Colonic mucosa (tissue), 4 donors: Measurements from ENCODE around the gene TMEM205. TPM values are rescaled to one million over a fixed set of nuclear protein-coding genes. Genes with fewer than 3 reads are reported as not detected.
"Not testable (repeated sequence)": the region's sequence is repeated elsewhere in the genome, so short reads cannot be mapped to it uniquely, and the experiment has no call there.

Experiments
- DNase-seq: peaks from one replicate; pipeline ENCODE4 v3.0.0-alpha.2; 2020
- H3K27ac ChIP-seq: fragments of 200-600 bp; one replicate; pipeline ENCODE4 v1.8.0; 2021
- H3K27me3 ChIP-seq: fragments of 200-600 bp; one replicate; pipeline ENCODE4 v1.8.0; 2021
- H3K36me3 ChIP-seq: fragments of 200-600 bp; one replicate; pipeline ENCODE4 v1.8.0; 2021
- H3K4me1 ChIP-seq: fragments of 200-600 bp; one replicate; pipeline ENCODE4 v1.8.0; 2021; ENCODE audit warnings: mild to moderate bottlenecking
- H3K4me3 ChIP-seq: fragments of 200-600 bp; one replicate; pipeline ENCODE4 v1.8.0; 2021
- H3K9ac ChIP-seq, 2 donors: one replicate each; pipeline ENCODE4 v1.7.0; 2013; ENCODE audit warnings: control low read depth in 2 of 2, low read depth in 2 of 2, low read length in 2 of 2
- H3K9me3 ChIP-seq: fragments of 200-600 bp; one replicate; pipeline ENCODE4 v1.8.0; 2021
- CTCF ChIP-seq: fragments of 200-600 bp; IDR thresholded peaks from one replicate; pipeline ENCODE4 v1.8.0; 2022; ENCODE audit warnings: antibody characterized with exemption, mild to moderate bottlenecking
- intact Hi-C: fragments of 100-400 bp; cut with DNase I; formaldehyde crosslinking; loops from one replicate; pipeline ENCODE4 v1.14.1; 2022
- total RNA-seq, 2 donors: library from RNA; stranded (reverse); fragmentation: NEBNext Ultra II Directional in 1 of 2; extraction: Animal tissue kit (Norgen Biotek cat#: 25700) in 1 of 2; gene quantifications; one replicate each; pipeline ENCODE4 v1.2.1, GENCODE V29; 2021
- donor health status: healthy.
- donor health status: DM: no; HTN: no; CAD: no.
- donor health status: DM: no; HTN: no; CAD: no.

Gene TMEM205
- total RNA-seq, 2 donors from 2014 or later, result 45.4 to 63.4 TPM

GRCh38 chr19:11359421-11359820 lies 13.4 kb upstream of the TMEM205 start:
- no peak for TF ChIP-seq CTCF
- Histone ChIP-seq H3K27ac (no peak overlapping the region), H3K36me3 (no peaks in the 10 kb centered on the region)

GRCh38 chr19:11356676-11357550 lies 10.8 kb upstream of the TMEM205 start:
- H3K9me3 ChIP-seq, result no peaks in the 10 kb centered on the region
- no peaks in the 10 kb centered on the region for H3K27me3 ChIP-seq
- no peak overlapping the region for H3K4me3 ChIP-seq
- TF ChIP-seq CTCF, result no peak
- no peak overlapping the region for H3K9ac ChIP-seq
- no peaks in the 10 kb centered on the region for H3K4me1 ChIP-seq
- H3K36me3 ChIP-seq, result no peaks in the 10 kb centered on the region
- no peak for DNase-seq
- intact Hi-C loops, result no loop called here
- H3K27ac ChIP-seq, result no peak overlapping the region

More at GRCh38 chr19:11359421-11359820, 13.4 kb upstream of the TMEM205 start:
- DNase-seq, result no peak
- no peak overlapping the region for H3K4me3 ChIP-seq
- intact Hi-C loops, result no loop called here
- no peaks in the 10 kb centered on the region for H3K9me3 ChIP-seq
- no peak overlapping the region for H3K9ac ChIP-seq
- no peaks in the 10 kb centered on the region for H3K27me3 ChIP-seq
- H3K4me1 ChIP-seq, result no peaks in the 10 kb centered on the region

GRCh38 chr19:11356074-11356397 lies 10.0 kb upstream of the TMEM205 start:
- intact Hi-C loops, result no loop called here
- Histone ChIP-seq H3K9ac (peak overlapping the region in 1 of 2 donors; percentile 38), H3K4me3 (peak overlapping the region; percentile 50), H3K9me3 (no peaks in the 10 kb centered on the region), H3K4me1 (no peaks in the 10 kb centered on the region), H3K27me3 (no peaks in the 10 kb centered on the region), H3K27ac (no peak overlapping the region), H3K36me3 (no peaks in the 10 kb centered on the region)
- TF ChIP-seq CTCF, result no peak
- no peak for DNase-seq

GRCh38 chr19:11355160-11356073 lies 9.3 kb upstream of the TMEM205 start, which contains the start of gene PLPPR2:
PLPPR2 (plus strand) TSS chr19:11355432; CDS start chr19:11357674, 2,242 bp downstream.
- intact Hi-C loops, result no loop called here
- Histone ChIP-seq H3K27ac (no peak within 1 kb of the TSS), H3K9ac (peak within 1 kb of the TSS; percentile 38 to 55), H3K4me1 (no peaks in the 10 kb centered on the region), H3K36me3 (no peaks in the 10 kb centered on the region), H3K9me3 (no peaks in the 10 kb centered on the region), H3K27me3 (no peaks in the 10 kb centered on the region), H3K4me3 (peak within 1 kb of the TSS; percentile 50)
- TF ChIP-seq CTCF, result no peak
- DNase-seq, result peak; percentile 93

GRCh38 chr19:11354102-11354501 lies 8.0 kb upstream of the TMEM205 start:
- H3K4me1 ChIP-seq, H3K27me3 ChIP-seq, intact Hi-C loops, H3K9ac ChIP-seq, H3K4me3 ChIP-seq, H3K9me3 ChIP-seq, DNase-seq, H3K27ac ChIP-seq, H3K36me3 ChIP-seq: not testable (repeated sequence)
